Keratinocyte (primary cell): ENCODE data around the gene DNAJC7. TPM values are rescaled to one million over a fixed set of nuclear protein-coding genes. Genes with fewer than 3 reads are reported as not detected.

Experiments
- DNase-seq: peaks from one replicate; pipeline ENCODE4 v3.0.0-alpha.2; 2011; ENCODE audit warnings: low read depth, missing footprints, low spot score
- FAIRE-seq: peaks from 2 replicates; lab custom pipeline; 2011; peaks lifted over from hg19 to GRCh38; lab: Jason Lieb, UNC
- H2AFZ ChIP-seq: 2 replicates; pipeline ENCODE4 v1.6.0; 2012; ENCODE audit warnings: low read length, control low read depth, inconsistent platforms; ENCODE audit not compliant: control insufficient read depth
- H3K27ac ChIP-seq: 2 replicates; pipeline ENCODE4 v1.5.1; 2011; ENCODE audit warnings: low read length; ENCODE audit not compliant: control insufficient read depth, insufficient read depth
- H3K27me3 ChIP-seq: 3 replicates; pipeline ENCODE4 v1.6.0; 2011; ENCODE audit warnings: low read length; ENCODE audit not compliant: control insufficient read depth, insufficient read depth; ENCODE audit errors: extremely low read depth
- H3K36me3 ChIP-seq, 2 experiments: 2 replicates in 1 of 2; 3 replicates in 1 of 2; pipeline ENCODE4 v1.5.1; 2011; ENCODE audit warnings: low read length in 2 of 2, mild to moderate bottlenecking in 1 of 2; ENCODE audit not compliant: control insufficient read depth in 2 of 2, insufficient read depth in 2 of 2; ENCODE audit errors: extremely low read depth in 1 of 2
- H3K4me1 ChIP-seq: 3 replicates; pipeline ENCODE4 v1.5.1; 2011; ENCODE audit warnings: low read length; ENCODE audit not compliant: control insufficient read depth, insufficient read depth; ENCODE audit errors: extremely low read depth
- H3K4me2 ChIP-seq: 3 replicates; pipeline ENCODE4 v1.6.0; 2011; ENCODE audit warnings: low read depth, low read length; ENCODE audit not compliant: control insufficient read depth, insufficient read depth; ENCODE audit errors: extremely low read depth
- H3K4me3 ChIP-seq, 3 experiments: fragments of 200-600 bp in 1 of 3; sonication (generic) in 1 of 3; 2 replicates in 2 of 3; 3 replicates in 1 of 3; pipeline ENCODE4 v1.5.1; 2011 to 2016; ENCODE audit warnings: low read length in 3 of 3, mild to moderate bottlenecking in 3 of 3, control low read depth in 2 of 3, inconsistent platforms in 1 of 3, low read depth in 1 of 3, mixed read lengths in 1 of 3, mixed run types in 1 of 3, moderate library complexity in 1 of 3; ENCODE audit not compliant: control insufficient read depth in 2 of 3, insufficient read depth in 2 of 3; ENCODE audit errors: extremely low read depth in 1 of 3
- H3K79me2 ChIP-seq: 2 replicates; pipeline ENCODE4 v1.6.0; 2012; ENCODE audit warnings: low read length; ENCODE audit not compliant: control insufficient read depth, insufficient read depth
- H3K9ac ChIP-seq: 3 replicates; pipeline ENCODE4 v1.6.0; 2011; ENCODE audit warnings: low read length; ENCODE audit not compliant: control insufficient read depth, insufficient read depth; ENCODE audit errors: extremely low read depth
- H3K9me1 ChIP-seq: 3 replicates; pipeline ENCODE4 v1.6.0; 2011; ENCODE audit warnings: low read length; ENCODE audit not compliant: control insufficient read depth, insufficient read depth; ENCODE audit errors: extremely low read depth
- H3K9me3 ChIP-seq: 2 replicates; pipeline ENCODE4 v1.5.1; 2012; ENCODE audit warnings: low read depth, low read length; ENCODE audit not compliant: control insufficient read depth
- H4K20me1 ChIP-seq: 3 replicates; pipeline ENCODE4 v1.6.0; 2011; ENCODE audit warnings: low read length; ENCODE audit not compliant: control insufficient read depth, insufficient read depth; ENCODE audit errors: extremely low read depth
- EZH2 ChIP-seq: IDR thresholded peaks from one replicate; pipeline ENCODE4 v1.6.1; 2012; ENCODE audit warnings: inconsistent platforms, mild to moderate bottlenecking, low read length, moderate library complexity
- dilution Hi-C: fragments of 300-500 bp; cut with MboI; formaldehyde crosslinking; loops from one replicate; pipeline ENCODE4 v1.7.0; 2020; ENCODE audit warnings: low sequenced_read_pairs; ENCODE audit not compliant: extremely low pct_ligation_motif_present
- polyA plus RNA-seq, 5 experiments: library from polyadenylated mRNA; depleted of rRNA in 3 of 5; stranded (reverse) in 3 of 5; stranded (forward) in 1 of 5; unstranded in 1 of 5; fragments of >200 nt; gene quantifications; 1 replicate in 1 of 5; 2 replicates in 3 of 5; 3 replicates in 1 of 5; pipeline versions ENCODE4 v1.2.1 to v1.2.3, GENCODE V29; 2011 to 2012; ENCODE audit warnings: missing spikeins in 2 of 5, low read depth in 1 of 5, low replicate concordance in 1 of 5
- TF ChIP-seq, protein P1 (sequence below), 3 experiments: IDR thresholded peaks in 1 of 3; conservative IDR thresholded peaks in 1 of 3; optimal IDR thresholded peaks in 1 of 3; 2 replicates in 2 of 3; 3 replicates in 1 of 3; pipeline versions ENCODE3 to v1.5.1; 2011; ENCODE audit warnings: low read length in 3 of 3, mild to moderate bottlenecking in 3 of 3, moderate library complexity in 2 of 3, control low read depth in 1 of 3, inconsistent platforms in 1 of 3; ENCODE audit not compliant: insufficient read depth in 2 of 3; ENCODE audit errors: extremely low read depth in 1 of 3

The DNAJC7 gene
- polyA plus RNA-seq, 1 donor (not counting 4 experiments of a cell fraction or from before 2014, with no cell fraction given), result 82.5 TPM

DNA sequence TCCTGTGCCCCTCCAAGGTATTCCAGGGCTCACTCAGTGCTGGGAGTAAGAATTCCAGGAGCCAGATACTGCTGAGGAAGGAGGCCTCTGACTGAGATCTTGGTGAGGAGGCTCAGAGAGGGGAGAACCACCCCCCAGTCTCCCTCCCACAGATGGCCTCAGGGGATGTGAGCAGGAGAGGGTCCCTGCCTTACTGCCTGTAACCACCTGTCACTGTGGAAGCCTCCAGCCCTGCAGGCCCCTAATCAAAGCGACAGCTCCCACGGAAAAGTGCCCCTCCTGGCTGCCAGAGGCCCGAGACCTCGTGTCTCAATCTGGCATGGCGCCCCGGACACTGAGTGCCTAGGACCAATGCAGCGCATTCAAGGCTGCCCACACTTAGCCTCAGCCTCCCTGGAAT, 40.8 kb upstream of the DNAJC7 start:
- Histone ChIP-seq H3K4me2 (no peak overlapping the region), H3K79me2 (no peaks in the 10 kb centered on the region), H3K27ac (no peak overlapping the region), H3K9ac (no peak overlapping the region), H3K9me1 (no peaks in the 10 kb centered on the region), H3K9me3 (no peaks in the 10 kb centered on the region), H2AFZ (no peak overlapping the region), H3K36me3 (no peaks in the 10 kb centered on the region), H3K4me1 (no peaks in the 10 kb centered on the region), H4K20me1 (no peaks in the 10 kb centered on the region), H3K27me3 (peaks cover 14% of the 10 kb centered on the region), H3K4me3 (no peak overlapping the region)
- FAIRE-seq (no peak), DNase-seq (no peak)
- dilution Hi-C loops, result no loop called here
- TF ChIP-seq, protein P1, sequence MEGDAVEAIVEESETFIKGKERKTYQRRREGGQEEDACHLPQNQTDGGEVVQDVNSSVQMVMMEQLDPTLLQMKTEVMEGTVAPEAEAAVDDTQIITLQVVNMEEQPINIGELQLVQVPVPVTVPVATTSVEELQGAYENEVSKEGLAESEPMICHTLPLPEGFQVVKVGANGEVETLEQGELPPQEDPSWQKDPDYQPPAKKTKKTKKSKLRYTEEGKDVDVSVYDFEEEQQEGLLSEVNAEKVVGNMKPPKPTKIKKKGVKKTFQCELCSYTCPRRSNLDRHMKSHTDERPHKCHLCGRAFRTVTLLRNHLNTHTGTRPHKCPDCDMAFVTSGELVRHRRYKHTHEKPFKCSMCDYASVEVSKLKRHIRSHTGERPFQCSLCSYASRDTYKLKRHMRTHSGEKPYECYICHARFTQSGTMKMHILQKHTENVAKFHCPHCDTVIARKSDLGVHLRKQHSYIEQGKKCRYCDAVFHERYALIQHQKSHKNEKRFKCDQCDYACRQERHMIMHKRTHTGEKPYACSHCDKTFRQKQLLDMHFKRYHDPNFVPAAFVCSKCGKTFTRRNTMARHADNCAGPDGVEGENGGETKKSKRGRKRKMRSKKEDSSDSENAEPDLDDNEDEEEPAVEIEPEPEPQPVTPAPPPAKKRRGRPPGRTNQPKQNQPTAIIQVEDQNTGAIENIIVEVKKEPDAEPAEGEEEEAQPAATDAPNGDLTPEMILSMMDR (optimal IDR thresholded peaks at IDR 0.05 in 1 of 3, IDR thresholded peaks at IDR 0.05 in 1 of 3, conservative IDR thresholded peaks at IDR 0.05 in 1 of 3; ENCODE audit: extremely low read depth in 1 of 3, insufficient read depth in 2 of 3, low read length in 3 of 3), result no peak
- no peak for TF ChIP-seq EZH2

DNA sequence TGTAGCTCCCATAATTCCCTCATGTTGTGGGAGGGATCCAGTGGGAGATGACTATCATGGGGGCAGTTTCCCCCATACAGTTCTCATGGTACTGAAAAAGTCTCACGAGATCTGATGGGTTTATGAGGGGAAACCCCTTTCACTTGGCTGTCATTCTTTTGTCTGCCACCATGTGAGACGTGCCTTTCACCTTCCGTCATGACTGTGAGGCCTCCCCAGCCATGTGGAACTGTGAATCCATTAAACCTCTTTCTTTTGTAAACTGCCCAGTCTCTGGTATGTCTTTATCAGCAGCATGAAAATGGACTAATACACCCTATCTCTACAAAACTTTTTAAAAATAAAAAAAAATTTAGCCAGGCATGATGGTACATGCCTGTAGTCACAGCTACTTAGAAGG, 39.4 kb upstream of the DNAJC7 start:
- no peak overlapping the region for H3K4me3 ChIP-seq
- no peak overlapping the region for H3K4me2 ChIP-seq
- dilution Hi-C loops, result no loop called here
- TF ChIP-seq, protein P1 (optimal IDR thresholded peaks at IDR 0.05 in 1 of 3, IDR thresholded peaks at IDR 0.05 in 1 of 3, conservative IDR thresholded peaks at IDR 0.05 in 1 of 3; ENCODE audit: extremely low read depth in 1 of 3, insufficient read depth in 2 of 3, low read length in 3 of 3), result no peak
- TF ChIP-seq EZH2, result no peak
- H3K9ac ChIP-seq, result no peak overlapping the region
- no peaks in the 10 kb centered on the region for H3K9me3 ChIP-seq
- no peak overlapping the region for H3K27ac ChIP-seq
- H2AFZ ChIP-seq, result no peak overlapping the region
- H3K9me1 ChIP-seq, result no peaks in the 10 kb centered on the region
- no peaks in the 10 kb centered on the region for H3K36me3 ChIP-seq
- FAIRE-seq, result no peak
- no peaks in the 10 kb centered on the region for H4K20me1 ChIP-seq
- H3K4me1 ChIP-seq, result no peaks in the 10 kb centered on the region
- H3K79me2 ChIP-seq, result no peaks in the 10 kb centered on the region
- peaks cover 19% of the 10 kb centered on the region for H3K27me3 ChIP-seq
- no peak for DNase-seq
